Measurements from ENCODE around the gene IL4I1.

IL4I1 gene

GRCh38 chr19:49906879-49907564 lies 10.3 kb upstream of the IL4I1 start:
- no peak for DNase-seq (ENCODE audit: low read depth)
- H3K4me3 ChIP-seq (ENCODE audit: low read length), result no peak overlapping the region
- TF ChIP-seq, protein P1, sequence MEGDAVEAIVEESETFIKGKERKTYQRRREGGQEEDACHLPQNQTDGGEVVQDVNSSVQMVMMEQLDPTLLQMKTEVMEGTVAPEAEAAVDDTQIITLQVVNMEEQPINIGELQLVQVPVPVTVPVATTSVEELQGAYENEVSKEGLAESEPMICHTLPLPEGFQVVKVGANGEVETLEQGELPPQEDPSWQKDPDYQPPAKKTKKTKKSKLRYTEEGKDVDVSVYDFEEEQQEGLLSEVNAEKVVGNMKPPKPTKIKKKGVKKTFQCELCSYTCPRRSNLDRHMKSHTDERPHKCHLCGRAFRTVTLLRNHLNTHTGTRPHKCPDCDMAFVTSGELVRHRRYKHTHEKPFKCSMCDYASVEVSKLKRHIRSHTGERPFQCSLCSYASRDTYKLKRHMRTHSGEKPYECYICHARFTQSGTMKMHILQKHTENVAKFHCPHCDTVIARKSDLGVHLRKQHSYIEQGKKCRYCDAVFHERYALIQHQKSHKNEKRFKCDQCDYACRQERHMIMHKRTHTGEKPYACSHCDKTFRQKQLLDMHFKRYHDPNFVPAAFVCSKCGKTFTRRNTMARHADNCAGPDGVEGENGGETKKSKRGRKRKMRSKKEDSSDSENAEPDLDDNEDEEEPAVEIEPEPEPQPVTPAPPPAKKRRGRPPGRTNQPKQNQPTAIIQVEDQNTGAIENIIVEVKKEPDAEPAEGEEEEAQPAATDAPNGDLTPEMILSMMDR (conservative IDR thresholded peaks at IDR 0.05; ENCODE audit: low read length), result no peak

GRCh38 chr19:49904136-49904535 lies 7.4 kb upstream of the IL4I1 start:
- DNase-seq (ENCODE audit: low read depth), result no peak

DNA sequence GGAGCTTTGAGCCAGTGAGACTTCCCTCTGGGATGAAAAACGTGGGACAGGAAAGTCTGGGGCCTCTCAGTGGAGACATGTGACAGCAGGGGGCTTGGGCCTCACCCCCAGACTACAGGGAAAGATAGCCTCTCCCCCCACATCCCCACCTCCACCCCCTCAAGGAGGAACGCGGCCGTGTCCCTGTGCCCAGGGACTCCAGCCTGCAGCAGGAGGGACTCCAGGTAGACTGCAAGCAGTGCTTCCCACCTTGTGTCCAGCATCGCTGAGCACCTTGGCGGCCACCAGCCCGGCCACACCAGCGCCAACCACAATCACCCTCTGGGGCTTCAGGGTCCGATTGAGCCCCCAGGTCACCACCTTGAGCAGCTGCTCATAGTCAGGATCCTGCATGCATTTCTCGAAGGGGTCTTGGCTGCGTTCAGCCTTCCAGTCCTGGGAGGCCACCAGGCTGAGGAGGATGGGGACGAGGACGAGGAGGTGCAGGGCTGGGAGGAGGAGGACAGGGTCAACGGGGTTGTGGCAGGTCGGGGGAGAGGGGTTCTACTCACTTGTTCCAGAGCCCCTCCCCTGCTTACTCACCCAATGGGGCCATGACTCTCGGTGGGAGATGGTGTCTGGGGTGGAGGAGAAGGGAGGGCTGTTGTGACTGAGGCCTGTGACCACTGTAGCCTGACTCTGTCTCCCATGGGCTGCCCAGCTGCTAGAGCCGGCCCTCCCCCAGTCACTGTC lies 955 bp downstream of the IL4I1 start:
- H3K4me3 ChIP-seq (ENCODE audit: low read length), result no peak overlapping the region
- TF ChIP-seq, protein P1 (conservative IDR thresholded peaks at IDR 0.05; ENCODE audit: low read length), result no peak
- DNase-seq (ENCODE audit: low read depth), result no peak

More at GRCh38 chr19:49904136-49904535, 7.4 kb upstream of the IL4I1 start:
- TF ChIP-seq, protein P1 (conservative IDR thresholded peaks at IDR 0.05; ENCODE audit: low read length), result no peak
- H3K4me3 ChIP-seq (ENCODE audit: low read length), result no peak overlapping the region

DNA sequence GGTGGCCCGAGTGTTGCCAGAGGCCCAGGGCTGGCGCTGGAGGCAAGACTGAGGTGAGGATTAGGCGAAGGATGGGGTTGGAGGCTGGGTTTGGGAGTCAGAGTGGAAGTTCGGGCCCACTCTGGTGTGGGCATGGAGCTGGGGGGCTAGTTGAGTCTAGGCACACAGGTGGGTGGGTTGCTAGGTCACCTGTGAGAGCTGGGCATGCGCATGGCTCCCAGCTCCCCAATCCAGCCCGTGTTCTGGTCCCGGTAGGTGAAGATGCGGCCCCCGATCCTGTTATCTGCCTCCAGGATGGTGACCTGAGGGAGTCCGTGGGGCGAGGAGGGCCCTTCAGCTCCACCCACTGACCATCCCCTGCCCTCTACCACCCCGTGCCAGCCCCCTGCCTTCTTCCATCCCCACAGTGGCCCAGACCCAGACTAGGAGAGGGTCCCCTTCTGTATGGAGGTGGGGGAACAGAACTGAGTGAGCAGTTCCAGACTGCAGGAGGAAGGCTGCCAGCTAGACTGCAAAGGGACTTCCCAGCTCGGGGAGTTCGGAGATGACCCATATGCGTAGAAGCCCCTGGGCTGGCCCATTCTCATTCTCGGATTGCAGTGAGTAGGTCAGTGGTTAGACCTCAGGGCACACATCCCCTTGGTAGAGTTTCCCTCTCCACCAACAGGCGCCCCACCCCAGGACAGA lies 1.7 kb downstream of the IL4I1 start:
- H3K4me3 ChIP-seq (ENCODE audit: low read length), result no peak overlapping the region
- TF ChIP-seq, protein P1 (conservative IDR thresholded peaks at IDR 0.05; ENCODE audit: low read length), result no peak
- no peak for DNase-seq (ENCODE audit: low read depth)

GRCh38 chr19:49894011-49894664 lies 2.5 kb downstream of the IL4I1 start:
- DNase-seq (ENCODE audit: low read depth), result no peak
- TF ChIP-seq, protein P1 (conservative IDR thresholded peaks at IDR 0.05; ENCODE audit: low read length), result no peak
- no peak overlapping the region for H3K4me3 ChIP-seq (ENCODE audit: low read length)

DNA sequence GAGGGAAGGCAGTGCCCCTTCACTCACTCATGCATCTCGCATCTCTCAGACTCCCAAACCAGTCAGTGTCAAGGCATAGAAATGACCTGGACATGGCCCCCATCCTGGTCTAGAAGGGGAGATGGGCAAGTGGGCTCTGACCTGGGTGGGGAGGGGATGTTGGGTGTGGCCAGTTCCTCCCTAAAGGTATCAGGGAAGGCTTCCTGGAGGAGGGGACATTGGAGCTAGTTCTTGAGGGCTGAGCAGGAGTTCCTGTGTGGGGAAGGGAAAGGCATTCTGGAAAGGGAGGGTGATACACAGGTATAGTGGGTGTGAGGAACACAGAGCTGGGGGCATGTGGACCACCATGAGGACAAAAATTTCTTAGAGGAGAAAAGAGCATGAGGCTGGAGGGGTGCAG lies 4.0 kb downstream of the IL4I1 start:
- no peak overlapping the region for H3K4me3 ChIP-seq (ENCODE audit: low read length)
- TF ChIP-seq, protein P1 (conservative IDR thresholded peaks at IDR 0.05; ENCODE audit: low read length), result no peak
- no peak for DNase-seq (ENCODE audit: low read depth)

All from AG10803 (cell line).